Measurements from ENCODE around the gene HNRNPUL2.

HNRNPUL2 gene

DNA sequence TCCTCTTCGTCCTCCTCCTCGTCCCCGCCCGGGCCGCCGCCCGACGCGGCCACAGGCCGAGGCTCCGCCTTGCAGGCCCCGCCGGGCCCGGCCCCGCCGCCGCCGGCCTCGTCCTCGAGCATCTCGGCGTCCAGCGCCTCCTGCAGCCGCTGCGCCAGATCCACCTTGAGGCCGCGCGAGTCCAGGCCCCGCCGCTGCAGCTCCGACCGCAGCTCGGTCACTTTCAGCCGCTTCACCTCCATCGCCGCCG, 417 bp downstream of the HNRNPUL2 start:
- no peak for DNase-seq (ENCODE audit: low spot score)

DNA sequence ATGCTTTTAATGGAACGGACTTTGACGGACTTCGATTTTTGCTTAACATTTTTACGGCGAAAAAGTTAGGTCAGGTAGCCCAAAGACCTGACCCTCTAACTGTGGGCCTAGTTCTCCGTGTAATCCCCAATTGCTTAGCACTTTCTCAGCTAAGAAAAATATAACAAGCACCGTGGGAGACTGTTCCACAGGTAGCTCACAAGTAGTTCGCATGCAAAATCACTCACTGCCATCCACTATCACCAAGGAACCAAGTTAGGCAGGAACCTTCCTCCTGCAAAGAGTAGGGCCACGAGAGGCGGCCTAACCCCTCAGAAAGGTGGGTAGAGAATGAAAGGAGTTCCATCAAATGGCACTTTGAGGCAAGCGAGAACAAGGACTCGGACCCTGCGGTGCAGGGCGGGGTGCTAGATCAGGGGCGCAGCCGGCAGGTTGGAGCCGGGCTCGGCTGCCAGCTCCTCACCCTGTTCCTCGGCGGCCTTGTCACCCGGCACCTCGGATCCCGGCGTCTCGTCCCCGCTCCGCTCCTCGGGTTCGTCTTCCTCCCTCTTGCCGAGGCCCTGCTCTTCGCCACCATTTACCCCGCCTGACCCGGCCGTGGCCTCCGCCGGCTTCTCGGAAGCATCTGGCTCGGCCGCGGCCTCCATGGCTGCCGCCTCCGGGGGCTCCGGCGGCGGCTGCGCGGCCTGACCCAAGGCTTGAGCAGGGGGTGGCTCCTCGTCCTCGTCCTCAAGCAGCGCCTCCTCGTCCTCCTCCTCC, 922 bp downstream of the HNRNPUL2 start:
- DNase-seq (ENCODE audit: low spot score): no peak

DNA sequence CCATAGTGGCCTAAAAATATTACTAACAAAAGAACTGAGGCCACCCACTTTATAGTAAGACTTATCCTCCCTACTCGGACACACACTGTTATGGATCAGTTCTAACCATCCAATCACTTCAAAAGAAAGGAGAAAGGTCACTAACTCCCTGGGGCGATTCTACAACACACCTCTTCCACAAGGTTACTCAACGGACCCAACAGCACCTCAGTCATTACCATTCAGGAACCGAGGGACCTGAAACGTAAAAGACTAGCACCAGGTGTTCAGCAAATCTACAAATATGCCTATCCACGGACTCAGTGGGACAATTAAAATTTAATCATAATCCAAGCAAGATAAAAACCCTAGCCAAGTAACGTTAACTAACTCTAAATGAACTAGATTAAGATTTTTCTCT, 1.6 kb downstream of the HNRNPUL2 start:
- DNase-seq (ENCODE audit: low spot score): peak; percentile 25

DNA sequence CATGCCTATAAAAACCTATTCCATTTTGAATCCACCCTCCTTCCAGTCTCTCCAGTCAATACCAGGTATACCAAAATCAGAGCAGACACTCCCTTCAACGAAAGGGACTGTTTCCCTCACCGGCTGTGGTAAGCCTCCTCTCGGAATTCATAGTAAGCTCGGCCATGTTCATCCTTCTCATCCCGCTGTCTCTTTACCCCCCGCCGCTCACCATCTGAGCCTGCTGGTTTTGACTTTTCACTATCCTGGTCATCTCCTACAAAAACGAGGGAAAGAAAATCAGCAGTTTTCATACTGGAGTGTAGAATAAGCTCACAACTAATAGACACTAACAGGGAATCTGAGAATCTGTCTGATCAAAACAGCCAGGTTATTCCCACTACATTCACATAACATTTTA, 3.1 kb downstream of the HNRNPUL2 start:
- DNase-seq (ENCODE audit: low spot score): peak; percentile 2

DNA sequence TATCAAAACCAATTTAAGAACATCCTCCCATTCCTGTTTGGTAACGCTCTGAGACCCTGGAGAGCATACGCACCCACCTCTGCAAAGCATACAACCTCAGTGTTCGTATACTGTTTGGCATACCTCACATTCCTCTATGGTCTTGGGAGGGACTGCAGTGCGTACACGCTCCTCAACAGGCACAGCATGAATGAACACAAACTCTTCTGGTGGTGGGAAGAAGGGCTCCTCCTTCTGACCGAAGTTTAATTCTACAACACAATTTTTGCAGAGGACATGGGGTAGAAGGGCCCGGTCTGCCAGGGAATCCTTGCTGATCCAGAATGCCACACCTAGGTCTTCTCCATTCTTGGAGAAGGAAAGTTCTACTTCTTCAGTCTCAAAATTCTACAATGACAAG, 5.3 kb downstream of the HNRNPUL2 start:
- peak; percentile 4 for DNase-seq (ENCODE audit: low spot score)

DNA sequence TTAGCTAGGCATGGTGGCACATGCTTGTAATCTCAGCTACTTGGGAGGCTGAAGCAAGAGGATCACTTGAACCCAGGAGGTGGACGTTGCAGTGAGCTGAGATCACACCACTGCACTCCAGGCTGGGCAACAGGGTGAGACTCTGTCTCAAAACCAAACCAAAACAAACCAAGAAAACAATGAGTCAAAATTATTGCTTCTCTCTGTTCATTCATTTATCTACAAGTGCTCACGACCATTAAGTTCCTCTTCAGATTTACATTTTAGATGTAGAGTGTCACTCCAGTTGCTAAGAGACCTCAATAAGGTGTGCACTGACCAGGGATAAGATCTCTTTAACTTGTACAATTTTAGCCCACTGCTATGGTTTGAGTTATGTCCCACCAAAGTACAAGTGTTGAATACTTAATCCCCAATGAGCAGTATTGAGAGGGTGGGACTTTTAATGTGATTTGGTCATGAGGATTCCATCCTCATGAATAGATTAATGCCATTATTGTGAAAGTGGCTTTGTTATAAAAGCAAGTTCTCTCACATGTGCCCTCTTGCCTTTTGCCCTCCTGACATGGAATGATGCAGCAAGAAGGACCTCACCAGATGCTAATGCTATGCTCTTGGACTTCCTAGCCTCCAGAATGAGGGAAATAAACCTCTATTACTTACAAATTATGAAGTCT, 7.8 kb downstream of the HNRNPUL2 start:
- peak; percentile 3 for DNase-seq (ENCODE audit: low spot score)

DNA sequence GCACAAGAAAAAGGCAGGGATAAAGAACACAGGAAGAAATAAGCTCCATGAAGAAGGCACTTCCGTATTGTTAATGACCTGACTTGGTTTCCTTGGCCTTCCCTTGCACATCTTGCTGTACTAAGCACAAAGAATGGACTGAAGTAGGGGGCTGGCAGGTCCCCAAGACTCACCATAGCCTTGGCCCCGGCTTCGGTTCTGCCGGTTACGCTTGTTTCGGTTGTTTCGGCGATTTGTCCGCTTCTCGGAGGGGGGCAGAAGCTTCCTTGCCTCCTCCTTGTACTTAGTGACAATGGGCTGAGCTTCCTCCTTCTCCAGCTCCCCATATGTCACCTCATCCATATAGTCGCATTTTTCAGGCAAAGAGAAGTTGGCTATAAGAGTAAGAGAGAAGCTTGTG, 10.4 kb downstream of the HNRNPUL2 start:
- no peak for DNase-seq (ENCODE audit: low spot score)

DNA sequence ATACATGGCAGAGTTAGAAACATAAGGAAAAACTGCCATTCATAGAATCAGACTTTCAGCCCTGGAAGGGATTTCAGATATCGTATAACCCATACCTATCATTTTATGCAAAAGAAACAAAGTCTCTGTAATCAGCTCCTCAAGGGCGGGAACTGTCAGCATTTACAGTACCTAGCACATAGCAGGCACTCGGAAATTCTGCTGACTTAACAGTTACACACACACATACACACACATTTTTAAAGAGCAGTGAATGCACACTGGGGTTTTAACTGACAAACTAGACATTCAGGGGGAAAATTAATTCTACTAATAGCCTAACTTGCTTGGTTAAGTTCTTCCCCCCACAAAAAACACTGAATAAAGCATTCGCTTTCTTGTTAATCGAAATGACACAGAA, 11.1 kb downstream of the HNRNPUL2 start:
- peak; percentile 4 for DNase-seq (ENCODE audit: low spot score)

DNA sequence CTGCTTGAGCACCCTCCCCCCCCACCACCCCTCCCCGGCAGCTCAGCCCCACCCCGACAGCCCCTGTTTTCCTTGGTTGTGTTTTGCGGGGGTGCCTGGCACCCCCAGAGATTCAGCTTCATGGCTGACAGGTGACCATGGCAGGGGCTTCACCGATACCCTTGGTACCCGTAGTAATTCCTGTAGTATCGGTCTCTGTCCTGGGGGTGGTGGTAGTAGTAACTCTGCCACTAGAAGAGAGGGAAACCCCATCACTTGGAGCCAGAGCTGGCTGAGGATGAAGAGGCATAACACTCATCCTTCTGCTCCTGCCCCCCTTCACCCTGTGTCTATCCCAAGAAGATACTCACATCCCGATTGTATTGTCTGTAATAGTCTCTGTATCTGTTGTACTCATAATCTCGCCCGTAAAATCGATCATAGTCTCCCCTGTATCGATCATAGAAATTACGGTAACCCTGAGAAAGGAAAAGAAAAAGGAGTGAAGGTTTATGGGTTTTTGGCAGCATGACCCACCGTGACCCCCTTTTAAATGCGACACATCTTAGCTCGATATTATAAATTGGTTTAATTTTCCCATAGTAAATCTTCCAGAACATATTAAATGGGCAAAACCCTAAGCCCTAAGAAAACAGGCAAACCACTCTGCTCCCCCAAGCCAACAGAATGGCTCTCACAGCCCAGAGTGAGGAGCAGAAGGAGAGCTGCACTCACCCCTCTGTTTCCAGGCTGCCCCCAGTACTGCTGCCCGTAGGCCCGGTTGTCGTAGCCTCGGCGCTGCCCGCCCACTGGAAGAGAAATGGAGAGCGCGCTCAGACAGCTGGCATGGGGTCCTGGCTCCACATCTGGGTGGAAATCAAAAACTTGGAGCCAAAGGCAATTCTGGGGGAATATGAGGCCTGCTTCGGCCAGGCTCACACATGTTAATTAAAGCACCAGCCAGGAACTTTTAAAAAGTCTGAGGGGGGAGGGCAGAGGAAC, 11.8 kb downstream of the HNRNPUL2 start:
- DNase-seq (ENCODE audit: low spot score): no peak

DNA sequence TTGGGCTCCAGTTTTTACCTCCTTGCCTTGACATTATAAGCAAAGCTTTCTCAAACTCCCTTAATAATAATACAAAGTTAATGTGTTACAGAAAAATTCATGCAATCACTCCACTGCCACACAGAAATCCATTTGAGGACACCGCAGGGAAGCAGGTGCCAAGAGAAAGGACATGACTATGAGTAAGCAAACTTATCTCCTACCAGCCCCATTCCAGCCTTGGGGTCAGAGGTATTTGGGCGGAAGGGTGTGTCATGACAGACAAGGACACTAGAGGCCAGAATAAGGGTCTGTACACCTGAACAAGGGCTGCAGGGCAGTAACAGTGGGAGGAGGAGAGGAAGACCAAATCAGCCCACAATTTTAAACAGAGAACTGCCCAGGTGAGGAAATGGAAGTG, 13.9 kb downstream of the HNRNPUL2 start:
- no peak for DNase-seq (ENCODE audit: low spot score)

DNA sequence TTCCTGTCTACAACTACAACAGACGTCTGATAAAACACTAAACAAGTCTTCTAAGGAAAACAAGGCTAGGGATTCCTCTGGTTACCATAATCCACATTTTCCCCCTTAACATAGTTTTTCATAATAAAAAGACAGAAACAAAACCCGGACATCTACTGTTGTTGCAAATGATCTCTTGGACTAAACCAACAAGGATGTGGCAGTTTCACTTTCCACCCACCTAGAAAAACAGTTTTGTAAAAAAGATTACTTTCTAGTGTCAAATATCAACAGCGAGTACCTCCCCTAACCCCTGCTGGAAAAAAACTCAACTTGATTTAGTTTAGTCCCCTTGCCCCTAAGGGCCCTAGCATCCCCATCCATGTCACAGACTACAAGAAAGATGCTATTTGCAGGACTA, 14.4 kb downstream of the HNRNPUL2 start:
- no peak for DNase-seq (ENCODE audit: low spot score)

DNA sequence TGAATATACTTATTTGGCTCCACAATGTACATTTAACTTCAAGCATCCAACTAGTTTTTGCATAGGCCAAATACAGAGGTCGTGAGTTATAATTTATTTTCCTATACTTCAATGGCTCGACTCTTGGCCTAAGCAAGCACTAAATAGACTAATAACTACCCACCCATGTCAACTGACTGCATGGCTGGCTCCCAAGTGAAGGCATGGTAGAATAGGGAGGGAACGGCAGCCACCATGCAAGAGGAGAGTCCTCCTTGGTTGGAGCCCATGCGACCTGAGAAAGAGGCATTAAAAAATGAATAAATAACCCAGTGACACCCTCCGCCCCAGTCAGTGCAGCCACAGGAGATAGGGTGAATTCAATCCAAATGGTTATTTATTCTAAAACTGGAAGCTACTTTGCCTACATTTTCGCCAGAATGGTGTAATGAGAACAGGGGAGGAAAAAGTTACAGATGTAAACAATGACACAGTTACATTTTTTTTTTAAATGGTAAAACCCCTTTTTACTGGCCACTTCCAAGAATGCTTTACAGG, 14.9 kb downstream of the HNRNPUL2 start:
- DNase-seq (ENCODE audit: low spot score): no peak

DNA sequence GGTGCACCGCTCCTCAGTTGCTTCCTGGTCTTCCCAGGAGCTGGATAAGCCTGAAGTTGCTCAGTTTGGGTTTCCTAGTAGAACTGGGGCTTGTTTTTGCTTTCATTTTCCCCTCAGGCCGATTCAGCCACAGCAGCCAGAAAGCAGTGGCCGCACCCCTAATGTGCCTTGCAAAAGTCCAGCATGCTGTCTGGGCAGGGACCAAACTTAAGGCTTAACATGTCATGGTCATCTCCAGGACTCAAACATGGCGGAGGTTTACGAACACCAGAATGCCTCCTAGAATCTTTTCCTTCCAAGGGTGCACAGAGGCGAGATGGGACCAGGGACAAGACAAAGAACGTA, 17.3 kb downstream of the HNRNPUL2 start:
- no peak for DNase-seq (ENCODE audit: low spot score)

DNA sequence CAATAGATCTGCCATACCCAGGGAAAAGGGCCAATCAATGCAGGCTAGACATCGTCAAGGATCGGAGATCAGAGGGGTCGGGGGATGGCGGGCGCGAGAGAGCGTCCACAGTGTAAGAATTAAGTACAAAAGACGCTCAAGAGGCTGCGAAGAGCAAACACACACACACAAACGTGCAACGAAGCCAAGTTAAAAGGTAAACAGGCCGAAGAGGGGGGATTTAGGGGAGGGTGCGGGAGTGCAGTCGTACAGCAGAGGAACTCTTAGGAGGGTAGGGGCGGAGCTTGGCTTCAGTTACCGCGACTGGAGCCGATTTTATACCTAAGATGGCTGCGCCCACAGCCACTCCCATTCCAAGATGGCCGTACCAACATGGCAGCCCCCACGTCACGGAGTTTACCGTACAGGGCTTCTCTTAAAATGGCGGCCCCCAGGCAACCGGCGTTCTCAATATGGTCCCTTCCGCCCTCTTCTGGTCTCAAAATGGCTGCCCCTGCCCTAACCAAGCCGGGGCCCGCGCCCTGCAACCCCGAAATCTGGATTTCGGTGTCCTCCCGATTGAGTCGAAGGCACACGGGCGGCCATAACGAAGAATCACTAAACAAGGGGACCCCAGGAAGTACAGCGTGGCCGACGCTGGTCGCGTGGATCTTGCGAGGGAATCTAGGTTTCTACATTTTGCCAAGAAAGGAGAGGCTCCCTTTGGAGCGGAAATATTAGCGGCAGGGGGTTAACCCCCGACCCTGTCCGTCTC, 17.8 kb downstream of the HNRNPUL2 start:
- peak; percentile 99 for DNase-seq (ENCODE audit: low spot score)

DNA sequence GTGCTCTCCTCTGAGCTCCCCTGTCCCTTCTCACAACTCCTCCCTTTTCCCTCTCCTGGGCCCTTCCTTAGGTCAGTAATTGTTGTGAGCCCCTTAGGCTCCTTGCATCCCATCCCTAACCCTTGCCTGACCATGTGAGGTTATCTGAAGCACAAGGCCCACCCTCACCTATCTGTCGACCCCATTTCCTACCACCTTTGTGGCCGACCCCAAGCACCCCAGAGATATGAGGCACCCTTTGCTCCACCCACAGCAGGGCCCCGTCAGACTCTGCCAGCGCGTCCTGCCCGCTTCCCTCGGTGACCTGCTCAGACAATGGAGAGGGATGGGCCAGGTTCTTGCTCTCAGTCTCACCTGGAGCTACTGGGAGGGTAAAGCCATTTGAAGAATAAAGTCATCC, 18.5 kb downstream of the HNRNPUL2 start:
- DNase-seq (ENCODE audit: low spot score): no peak

DNA sequence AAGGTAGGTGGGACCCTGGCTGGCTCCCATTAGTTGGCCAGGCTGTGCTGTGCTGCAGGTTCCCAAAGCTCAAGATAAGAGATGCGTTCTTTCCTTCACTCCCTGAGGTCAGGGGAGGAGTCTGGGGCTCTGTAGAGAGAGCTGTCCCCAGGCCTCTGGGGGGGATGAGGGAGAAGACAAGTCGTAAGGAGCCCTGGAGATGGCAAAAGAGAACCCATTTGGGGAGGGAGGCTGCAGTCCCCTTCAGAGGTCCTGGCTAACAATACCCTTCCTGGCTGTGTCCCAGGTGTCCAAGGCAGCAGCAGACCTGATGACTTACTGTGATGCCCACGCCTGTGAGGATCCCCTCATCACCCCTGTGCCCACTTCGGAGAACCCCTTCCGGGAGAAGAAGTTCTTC, 18.9 kb downstream of the HNRNPUL2 start:
- DNase-seq (ENCODE audit: low spot score): peak; percentile 66

DNA sequence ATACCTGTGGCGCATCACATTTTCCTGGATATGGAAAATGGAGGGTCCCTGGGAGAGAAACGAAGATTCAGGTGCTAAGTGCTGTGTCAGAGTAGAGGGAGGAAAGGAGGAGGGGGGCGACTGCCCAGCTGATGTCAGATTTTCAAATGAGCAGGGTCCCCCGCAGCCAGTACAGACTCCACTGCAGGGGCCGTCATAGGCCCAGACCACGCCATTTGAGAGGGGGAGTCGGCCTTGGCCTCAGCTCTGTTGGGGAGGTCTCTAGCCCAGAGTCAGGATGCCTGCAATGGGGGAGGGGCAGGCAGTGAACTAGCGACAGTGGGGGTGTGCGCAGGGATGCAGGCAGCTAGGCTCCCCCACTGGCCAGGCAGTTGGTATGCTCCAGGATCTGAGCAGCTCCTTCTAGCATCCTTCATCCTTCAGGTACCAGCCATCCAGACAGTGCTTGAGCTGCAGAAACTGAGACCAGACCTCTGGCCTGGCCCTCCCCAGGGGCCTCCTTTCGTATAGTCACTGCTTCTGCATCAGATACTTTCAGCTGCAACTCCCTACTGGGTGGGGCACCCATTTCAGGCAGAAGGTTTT, 19.9 kb downstream of the HNRNPUL2 start, which contains the start of the genes BSCL2 and GNG3:
BSCL2 (minus strand) TSS at position 148 of the 585 bp plus-strand sequence. CDS start 229 bp downstream, outside the sequence.
GNG3 (plus strand) TSS at position 400 of the 585 bp plus-strand sequence. CDS start 620 bp downstream, outside the sequence.
- DNase-seq (ENCODE audit: low spot score): no peak

DNA sequence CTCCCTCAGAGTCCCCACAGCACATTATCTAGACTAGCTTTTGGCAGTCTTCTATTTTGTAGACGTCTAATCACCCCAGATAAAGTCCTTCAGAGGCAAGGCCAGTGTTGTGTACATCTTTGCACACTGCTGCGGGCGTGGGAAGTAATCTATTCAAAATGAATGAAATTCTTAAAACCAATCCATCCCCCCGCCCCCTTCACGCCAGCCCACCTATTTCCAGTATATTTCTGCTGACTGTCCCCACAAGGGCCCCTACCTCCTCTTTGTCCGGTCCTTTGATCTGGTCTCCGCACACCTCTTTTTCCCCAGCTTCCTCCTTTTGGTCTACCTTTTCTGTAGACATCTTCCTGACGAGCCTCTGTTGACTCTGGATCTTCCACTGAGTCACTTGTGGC, 20.4 kb downstream of the HNRNPUL2 start:
- DNase-seq (ENCODE audit: low spot score): no peak

DNA sequence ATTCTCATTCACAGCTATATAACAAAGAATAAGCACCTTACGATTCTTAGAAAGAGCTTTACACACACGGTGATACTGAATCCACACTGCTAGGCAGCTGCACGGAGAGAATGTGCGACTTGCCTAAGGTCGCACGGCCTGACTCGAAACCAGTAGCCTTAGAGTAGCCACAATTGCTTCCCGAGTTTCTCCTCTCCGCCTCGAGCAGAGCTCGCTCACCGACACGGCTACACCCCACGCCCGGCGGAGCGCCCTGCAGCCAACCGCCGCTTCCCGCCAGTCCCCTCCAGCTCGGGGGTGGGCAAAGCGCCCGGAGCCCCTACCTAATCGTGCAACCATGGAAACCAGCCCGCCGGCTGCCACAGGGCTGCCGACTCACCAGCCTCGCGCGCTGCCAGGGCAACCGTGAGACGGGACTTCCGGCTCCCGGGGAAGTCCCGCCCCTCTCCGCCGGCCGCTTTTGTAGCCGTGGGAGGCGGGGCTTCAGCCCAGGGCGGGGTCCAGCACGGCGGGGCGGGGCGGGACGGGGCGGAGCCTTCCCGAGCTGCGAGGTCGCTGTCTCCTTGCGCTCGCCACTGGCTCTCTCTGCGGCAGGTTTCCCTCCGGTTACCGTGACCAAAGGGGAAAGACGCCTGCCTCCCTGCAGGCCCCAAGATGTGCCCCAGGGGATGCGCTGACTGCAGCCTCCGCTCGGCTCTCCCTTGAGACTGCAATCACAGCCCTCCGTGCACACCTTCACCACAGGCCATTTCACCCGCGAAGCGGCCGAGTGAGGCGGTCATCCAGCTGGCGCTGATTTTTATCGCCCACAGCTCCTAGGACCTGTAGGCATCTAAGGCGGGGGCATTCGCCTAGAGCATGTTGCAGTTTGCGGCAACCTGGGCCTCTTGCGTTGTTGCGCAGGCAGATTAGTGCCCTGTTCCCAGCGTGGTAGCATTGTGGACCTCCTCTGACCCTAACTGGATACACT, 21.1 kb downstream of the HNRNPUL2 start:
- DNase-seq (ENCODE audit: low spot score): peak; percentile 97

DNA sequence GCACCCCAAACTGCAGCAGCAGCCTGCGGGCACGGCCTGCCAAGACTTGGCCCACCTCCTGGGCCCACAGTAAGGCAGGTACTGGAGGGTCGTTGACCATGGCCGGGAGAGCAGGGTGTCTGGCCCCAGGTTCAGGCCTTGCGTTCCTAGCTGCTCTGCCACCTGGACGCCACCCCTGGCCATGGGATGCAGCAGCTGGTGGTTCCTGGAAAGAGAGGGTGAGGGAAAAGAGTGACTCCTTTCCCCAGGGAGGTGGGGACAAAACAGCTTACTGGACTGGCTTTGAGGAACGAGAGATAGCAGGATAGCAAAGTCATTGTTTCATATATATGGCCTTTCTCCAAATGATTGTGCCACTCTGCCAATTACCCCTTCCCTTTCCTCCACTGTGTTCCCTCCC, 21.8 kb downstream of the HNRNPUL2 start:
- no peak for DNase-seq (ENCODE audit: low spot score)

Data from hematopoietic multipotent progenitor cell treated with erythropoietin and hydrocortisone succinate and interleukin-3 and kit ligand, for 17 days (in vitro differentiated cells).